GM04503 (cell line): ENCODE results near the gene SART3.
"Not testable (repeated sequence)": the region's sequence is repeated elsewhere in the genome, so short reads cannot be mapped to it uniquely, and the experiment has no call there.

Source experiments
- DNase-seq: peaks from one replicate; pipeline ENCODE4 v3.0.0-alpha.2; 2012; ENCODE audit warnings: low read depth

Gene SART3

DNA sequence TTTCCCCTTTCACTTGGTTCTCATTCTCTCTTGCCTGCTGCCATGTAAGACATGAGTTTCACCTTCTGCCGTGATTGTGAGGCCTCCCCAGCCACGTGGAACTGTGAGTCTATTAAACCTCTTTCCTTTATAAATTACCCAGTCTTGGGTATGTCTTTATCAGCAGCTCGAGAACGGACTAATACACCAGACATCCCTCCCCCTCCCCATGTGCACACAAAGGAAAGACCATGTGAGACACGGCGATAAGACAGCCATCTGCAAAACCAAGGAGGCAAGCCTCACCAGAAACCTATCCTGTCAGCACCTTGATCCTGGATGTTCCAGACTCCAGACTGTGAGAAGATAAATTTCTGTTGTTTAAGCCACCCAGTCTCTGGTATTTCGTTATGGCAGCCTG lies 75.6 kb downstream of the SART3 start:
- not testable (repeated sequence) for DNase-seq

GRCh38 chr12:108484845-108485244 lies 76.1 kb downstream of the SART3 start:
- no peak for DNase-seq

GRCh38 chr12:108484431-108484830 lies 76.5 kb downstream of the SART3 start:
- no peak for DNase-seq

GRCh38 chr12:108483213-108484059 lies 77.5 kb downstream of the SART3 start:
- no peak for DNase-seq

GRCh38 chr12:108482717-108483212 lies 78.2 kb downstream of the SART3 start:
- DNase-seq: no peak

- no peak for DNase-seq
Measured at GRCh38 chr12:108479364-108480070, 81.5 kb downstream of the SART3 start.

GRCh38 chr12:108478611-108479206 lies 82.3 kb downstream of the SART3 start:
- DNase-seq: no peak

GRCh38 chr12:108477881-108478259 lies 83.1 kb downstream of the SART3 start:
- DNase-seq: no peak

GRCh38 chr12:108477055-108477880 lies 83.7 kb downstream of the SART3 start:
- no peak for DNase-seq

DNA sequence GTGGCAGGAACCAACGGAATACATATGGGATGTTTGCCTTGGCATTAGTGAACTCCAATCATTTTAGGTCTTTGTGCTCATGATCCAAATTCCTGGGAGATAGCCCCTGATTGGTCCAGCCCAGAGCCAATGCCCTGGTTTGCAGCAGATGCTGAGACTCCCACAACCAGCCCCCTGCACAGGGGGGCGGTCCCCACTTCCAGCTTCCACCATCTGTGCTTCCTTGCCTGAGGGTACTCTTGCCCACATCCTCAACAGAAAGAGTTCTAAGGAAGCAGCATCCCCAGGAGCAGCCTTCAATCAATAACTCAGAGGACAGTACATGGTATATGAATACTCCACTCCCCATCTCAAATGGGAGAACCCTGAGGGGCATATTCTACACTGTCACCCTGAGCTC lies 85.6 kb downstream of the SART3 start:
- no peak for DNase-seq

DNA sequence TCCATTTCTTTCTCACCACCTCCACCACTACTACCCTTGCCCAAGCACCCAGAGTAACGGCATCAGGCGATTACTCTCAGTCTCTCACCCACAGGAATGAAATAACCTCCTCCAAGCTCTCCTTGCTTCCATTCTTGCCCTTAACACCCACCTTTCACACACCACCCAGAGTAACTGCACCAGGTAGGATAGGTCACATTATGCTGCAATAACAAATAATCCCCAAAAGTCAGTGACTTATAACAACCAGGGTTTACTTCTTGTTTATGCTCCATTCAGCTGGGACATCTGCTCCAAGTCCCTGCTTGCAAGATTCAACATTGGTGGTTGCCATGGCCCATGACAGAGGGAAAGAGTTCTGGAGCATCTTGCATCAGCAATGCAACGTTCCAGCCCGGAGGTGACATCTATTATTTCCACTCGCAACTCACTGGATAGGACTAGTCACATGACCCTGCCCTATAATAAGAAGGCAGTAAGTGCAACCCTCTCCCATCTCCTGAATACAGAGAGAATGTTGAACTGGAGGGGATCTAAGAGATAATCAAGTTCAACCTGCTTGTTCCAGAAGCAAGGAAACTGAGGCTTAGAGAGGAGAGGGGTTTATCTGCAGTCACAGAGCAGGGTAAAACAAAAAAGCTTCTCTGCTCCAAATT lies 87.4 kb downstream of the SART3 start:
- DNase-seq: no peak
